ENCODE measurements around the gene RPS6KA5.
A peak's percentile ranks its signal among the peaks of the same experiment; 100 is the strongest.
"Not testable (repeated sequence)": the region's sequence is repeated elsewhere in the genome, so short reads cannot be mapped to it uniquely, and the experiment has no call there.

The RPS6KA5 gene

GRCh38 chr14:91095178-91095577, 34.7 kb upstream of the RPS6KA5 start:
- ChIA-PET POLR2A (no interaction called here), CTCF (interaction anchor here (1.5 kb wide), 1 partner anchor 12 kb away, joined by 3 read pairs; no protein-coding TSS in a partner anchor)
- 100% methylated on average over 7 of the region's 8 CpGs for WGBS (ENCODE audit: insufficient coverage)
- H3K9me3 ChIP-seq (ENCODE audit: control extremely low read depth in 1 of 5, control insufficient read depth in 4 of 5, insufficient read depth in 2 of 5, low read depth in 1 of 5, low read length in 4 of 5): no peaks in the 10 kb centered on the region
- DNase-seq: no peak
- no peaks in the 10 kb centered on the region for H3K4me1 ChIP-seq (ENCODE audit: control extremely low read depth in 1 of 4, control insufficient read depth in 4 of 4, insufficient read depth in 4 of 4, low read length in 3 of 4)
- no peak overlapping the region for H3K4me3 ChIP-seq (ENCODE audit: control insufficient read depth in 1 of 7, extremely low read depth in 1 of 7, insufficient read depth in 4 of 7, low read depth in 2 of 7, low read length in 6 of 7)
- no peaks in the 10 kb centered on the region for H3K27me3 ChIP-seq (replicated peaks in 2 of 5; ENCODE audit: control insufficient read depth in 4 of 5, insufficient read depth in 5 of 5, low read length in 4 of 5)
- no peaks in the 10 kb centered on the region for H3K36me3 ChIP-seq (ENCODE audit: control insufficient read depth in 4 of 4, insufficient read depth in 4 of 4, low read length in 3 of 4)
- no peak overlapping the region for H3K27ac ChIP-seq (ENCODE audit: insufficient read depth in 1 of 2, low read depth in 1 of 2, low read length in 2 of 2, poor library complexity in 1 of 2, severe bottlenecking in 2 of 2)

DNA sequence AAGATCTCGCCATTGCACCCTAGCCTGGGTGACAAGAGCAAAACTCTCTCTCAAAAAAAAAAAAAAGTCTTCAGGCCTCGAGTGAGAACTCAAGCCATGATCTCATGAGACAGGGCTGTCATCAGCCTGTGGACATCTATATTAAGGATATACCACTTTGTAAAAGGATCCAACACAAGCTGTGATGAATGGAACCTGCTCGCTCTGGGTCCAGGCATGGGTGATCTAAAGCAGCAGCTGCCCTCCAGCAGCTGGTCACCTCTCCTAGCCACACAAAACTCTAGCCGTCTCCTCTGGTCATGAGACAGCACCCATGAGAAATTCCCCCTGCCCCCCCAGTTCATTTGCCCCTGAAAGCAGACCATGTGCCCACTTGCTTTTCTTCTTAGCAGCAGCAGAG, 34.3 kb upstream of the RPS6KA5 start:
- Histone ChIP-seq H3K4me3 (ENCODE audit: control insufficient read depth in 1 of 7, extremely low read depth in 1 of 7, insufficient read depth in 4 of 7, low read depth in 2 of 7, low read length in 6 of 7) (no peak overlapping the region), H3K36me3 (ENCODE audit: control insufficient read depth in 4 of 4, insufficient read depth in 4 of 4, low read length in 3 of 4) (no peaks in the 10 kb centered on the region), H3K4me1 (ENCODE audit: control extremely low read depth in 1 of 4, control insufficient read depth in 4 of 4, insufficient read depth in 4 of 4, low read length in 3 of 4) (no peaks in the 10 kb centered on the region), H3K27ac (ENCODE audit: insufficient read depth in 1 of 2, low read depth in 1 of 2, low read length in 2 of 2, poor library complexity in 1 of 2, severe bottlenecking in 2 of 2) (no peak overlapping the region), H3K27me3 (replicated peaks in 2 of 5; ENCODE audit: control insufficient read depth in 4 of 5, insufficient read depth in 5 of 5, low read length in 4 of 5) (no peaks in the 10 kb centered on the region), H3K9me3 (ENCODE audit: control extremely low read depth in 1 of 5, control insufficient read depth in 4 of 5, insufficient read depth in 2 of 5, low read depth in 1 of 5, low read length in 4 of 5) (no peaks in the 10 kb centered on the region)
- POLR2A ChIA-PET: interaction anchor here (0.7 kb wide), 1 partner anchor 13 kb away, joined by 3 read pairs; no protein-coding TSS in a partner anchor
- WGBS (ENCODE audit: insufficient coverage): 93% methylated on average over 2 of the region's 4 CpGs
- CTCF ChIA-PET: interaction anchor here (0.9 to 1.5 kb wide), 2 partner anchors 13 to 79 kb away, joined by 3 read pairs; no protein-coding TSS in a partner anchor
- no peak for DNase-seq

- not testable (repeated sequence) for H3K4me1 ChIP-seq (ENCODE audit: control extremely low read depth in 1 of 4, control insufficient read depth in 4 of 4, insufficient read depth in 4 of 4, low read length in 3 of 4); H3K4me3 ChIP-seq (ENCODE audit: control insufficient read depth in 1 of 7, extremely low read depth in 1 of 7, insufficient read depth in 4 of 7, low read depth in 2 of 7, low read length in 6 of 7); H3K27me3 ChIP-seq (replicated peaks in 2 of 5; ENCODE audit: control insufficient read depth in 4 of 5, insufficient read depth in 5 of 5, low read length in 4 of 5); DNase-seq; H3K36me3 ChIP-seq (ENCODE audit: control insufficient read depth in 4 of 4, insufficient read depth in 4 of 4, low read length in 3 of 4); H3K27ac ChIP-seq (ENCODE audit: insufficient read depth in 1 of 2, low read depth in 1 of 2, low read length in 2 of 2, poor library complexity in 1 of 2, severe bottlenecking in 2 of 2); H3K9me3 ChIP-seq (ENCODE audit: control extremely low read depth in 1 of 5, control insufficient read depth in 4 of 5, insufficient read depth in 2 of 5, low read depth in 1 of 5, low read length in 4 of 5)
- CTCF ChIA-PET: interaction anchor here (0.9 kb wide), 1 partner anchor 79 kb away, joined by 3 read pairs; no protein-coding TSS in a partner anchor
- POLR2A ChIA-PET: interaction anchor here (0.7 kb wide), 1 partner anchor 12 kb away, joined by 3 read pairs; no protein-coding TSS in a partner anchor
- WGBS (ENCODE audit: insufficient coverage): 100% methylated on average over 5 of the region's 14 CpGs
Measured at GRCh38 chr14:91093743-91094472, 33.5 kb upstream of the RPS6KA5 start.

DNA sequence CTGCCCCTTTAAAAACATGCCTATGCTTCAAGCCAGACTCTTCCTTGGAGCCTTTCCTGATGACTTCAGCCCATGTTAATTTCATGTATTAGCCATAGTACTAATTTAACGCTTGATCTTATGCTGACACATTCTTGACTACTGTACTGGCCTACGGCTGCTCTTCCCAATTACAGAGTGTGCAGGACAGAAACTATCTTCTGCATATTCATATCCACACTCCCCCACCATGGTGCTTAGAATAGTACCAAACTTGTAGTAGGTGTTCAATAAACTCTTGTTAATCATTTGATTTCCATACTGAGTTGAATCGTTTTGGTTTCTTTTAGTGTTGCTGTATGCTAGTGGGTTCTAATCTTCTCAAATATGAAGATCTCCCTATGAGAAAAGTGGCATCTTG, 31.6 kb upstream of the RPS6KA5 start:
- CTCF ChIA-PET: no interaction called here
- WGBS (ENCODE audit: insufficient coverage): 100% methylated on average over 1 of the region's 3 CpGs

DNA sequence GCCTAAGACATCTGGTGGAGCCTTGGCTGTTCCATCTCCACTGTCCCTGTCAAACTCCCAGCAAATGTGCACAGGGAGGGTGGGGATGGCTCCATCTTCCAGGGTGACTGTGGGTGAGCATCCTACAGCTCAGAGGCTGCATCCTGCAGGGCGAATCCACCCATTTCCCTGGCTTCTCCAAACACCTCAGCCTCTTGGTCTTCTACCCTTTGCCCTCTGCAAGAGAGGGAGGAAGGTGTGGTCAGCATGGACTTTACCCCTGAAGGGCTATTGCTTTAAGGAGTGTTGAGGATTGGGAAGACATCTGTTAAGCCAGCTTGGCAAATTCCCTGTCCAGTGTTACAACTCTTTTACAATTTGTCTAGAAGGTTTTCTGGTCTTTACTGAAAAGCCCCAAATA, 30.3 kb upstream of the RPS6KA5 start:
- H3K36me3 ChIP-seq (ENCODE audit: control insufficient read depth in 4 of 4, insufficient read depth in 4 of 4, low read length in 3 of 4): no peaks in the 10 kb centered on the region
- ChIA-PET CTCF (interaction anchor here (0.9 to 1.5 kb wide), 2 partner anchors 37 to 188 kb away, joined by 3 read pairs; no protein-coding TSS in a partner anchor), POLR2A (no interaction called here)
- DNase-seq: no peak
- 100% methylated on average over 1 of the region's 1 CpG for WGBS (ENCODE audit: insufficient coverage)
- H3K4me1 ChIP-seq (ENCODE audit: control extremely low read depth in 1 of 4, control insufficient read depth in 4 of 4, insufficient read depth in 4 of 4, low read length in 3 of 4): no peaks in the 10 kb centered on the region
- no peak overlapping the region for H3K4me3 ChIP-seq (ENCODE audit: control insufficient read depth in 1 of 7, extremely low read depth in 1 of 7, insufficient read depth in 4 of 7, low read depth in 2 of 7, low read length in 6 of 7)
- no peak overlapping the region for H3K27ac ChIP-seq (ENCODE audit: insufficient read depth in 1 of 2, low read depth in 1 of 2, low read length in 2 of 2, poor library complexity in 1 of 2, severe bottlenecking in 2 of 2)
- no peaks in the 10 kb centered on the region for H3K27me3 ChIP-seq (replicated peaks in 2 of 5; ENCODE audit: control insufficient read depth in 4 of 5, insufficient read depth in 5 of 5, low read length in 4 of 5)
- no peaks in the 10 kb centered on the region for H3K9me3 ChIP-seq (ENCODE audit: control extremely low read depth in 1 of 5, control insufficient read depth in 4 of 5, insufficient read depth in 2 of 5, low read depth in 1 of 5, low read length in 4 of 5)

More for the DNA sequence above, 31.6 kb upstream of the RPS6KA5 start:
- DNase-seq: no peak
- Histone ChIP-seq H3K4me3 (ENCODE audit: control insufficient read depth in 1 of 7, extremely low read depth in 1 of 7, insufficient read depth in 4 of 7, low read depth in 2 of 7, low read length in 6 of 7) (no peak overlapping the region), H3K4me1 (ENCODE audit: control extremely low read depth in 1 of 4, control insufficient read depth in 4 of 4, insufficient read depth in 4 of 4, low read length in 3 of 4) (no peaks in the 10 kb centered on the region), H3K27ac (ENCODE audit: insufficient read depth in 1 of 2, low read depth in 1 of 2, low read length in 2 of 2, poor library complexity in 1 of 2, severe bottlenecking in 2 of 2) (no peak overlapping the region), H3K9me3 (ENCODE audit: control extremely low read depth in 1 of 5, control insufficient read depth in 4 of 5, insufficient read depth in 2 of 5, low read depth in 1 of 5, low read length in 4 of 5) (no peaks in the 10 kb centered on the region), H3K36me3 (ENCODE audit: control insufficient read depth in 4 of 4, insufficient read depth in 4 of 4, low read length in 3 of 4) (no peaks in the 10 kb centered on the region), H3K27me3 (replicated peaks in 2 of 5; ENCODE audit: control insufficient read depth in 4 of 5, insufficient read depth in 5 of 5, low read length in 4 of 5) (no peaks in the 10 kb centered on the region)
- POLR2A ChIA-PET: no interaction called here

DNA sequence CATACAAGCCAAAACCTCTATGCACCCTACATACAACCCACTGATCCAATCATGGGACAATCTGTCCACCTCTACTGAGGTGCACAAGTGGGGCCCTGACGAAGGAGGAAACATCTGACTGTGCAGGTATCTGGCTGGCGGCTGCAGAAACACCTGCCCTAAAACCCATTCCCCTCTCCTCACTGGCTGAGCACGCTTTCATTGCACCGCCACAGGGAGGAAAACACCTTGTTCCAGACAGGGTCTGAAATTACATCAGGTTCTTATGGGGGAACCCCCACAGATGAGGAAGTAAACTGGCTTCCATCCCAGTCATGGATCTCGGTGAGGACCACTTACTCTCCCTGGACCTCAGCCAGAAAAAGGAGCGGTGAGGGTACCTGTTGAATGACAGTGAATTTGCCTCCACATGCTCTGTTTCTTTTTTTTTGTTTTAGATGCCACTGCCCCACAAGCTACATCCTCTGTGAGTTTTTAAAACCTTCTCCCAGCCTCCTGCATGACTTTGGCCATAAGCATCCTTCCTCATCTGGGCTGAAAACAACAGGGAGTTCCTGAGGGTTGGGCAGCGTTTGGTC, 29.6 kb upstream of the RPS6KA5 start:
- peak in 1 of 3 donors; percentile 13 for DNase-seq
- CTCF ChIA-PET: interaction anchor here (1.5 kb wide), 1 partner anchor 38 kb away, joined by 3 read pairs; no protein-coding TSS in a partner anchor
- no peak overlapping the region for H3K4me3 ChIP-seq (ENCODE audit: control insufficient read depth in 1 of 7, extremely low read depth in 1 of 7, insufficient read depth in 4 of 7, low read depth in 2 of 7, low read length in 6 of 7)
- WGBS (ENCODE audit: insufficient coverage): 94% methylated on average over 7 of the region's 7 CpGs
- H3K27me3 ChIP-seq (replicated peaks in 2 of 5; ENCODE audit: control insufficient read depth in 4 of 5, insufficient read depth in 5 of 5, low read length in 4 of 5): no peaks in the 10 kb centered on the region
- no peaks in the 10 kb centered on the region for H3K9me3 ChIP-seq (ENCODE audit: control extremely low read depth in 1 of 5, control insufficient read depth in 4 of 5, insufficient read depth in 2 of 5, low read depth in 1 of 5, low read length in 4 of 5)
- no peaks in the 10 kb centered on the region for H3K36me3 ChIP-seq (ENCODE audit: control insufficient read depth in 4 of 4, insufficient read depth in 4 of 4, low read length in 3 of 4)
- H3K27ac ChIP-seq (ENCODE audit: insufficient read depth in 1 of 2, low read depth in 1 of 2, low read length in 2 of 2, poor library complexity in 1 of 2, severe bottlenecking in 2 of 2): no peak overlapping the region
- H3K4me1 ChIP-seq (ENCODE audit: control extremely low read depth in 1 of 4, control insufficient read depth in 4 of 4, insufficient read depth in 4 of 4, low read length in 3 of 4): no peaks in the 10 kb centered on the region
- POLR2A ChIA-PET: no interaction called here

- CTCF ChIA-PET: interaction anchor here (0.9 to 1.9 kb wide), 3 partner anchors 9 to 18 kb away, joined by 3 to 4 read pairs (median 3); no protein-coding TSS in a partner anchor
- no peak overlapping the region for H3K4me3 ChIP-seq (ENCODE audit: control insufficient read depth in 1 of 7, extremely low read depth in 1 of 7, insufficient read depth in 4 of 7, low read depth in 2 of 7, low read length in 6 of 7)
- peaks cover 0 to under 1% (median 0%) of the 10 kb centered on the region in 4 experiments for H3K36me3 ChIP-seq (ENCODE audit: control insufficient read depth in 4 of 4, insufficient read depth in 4 of 4, low read length in 3 of 4)
- no peaks in the 10 kb centered on the region for H3K4me1 ChIP-seq (ENCODE audit: control extremely low read depth in 1 of 4, control insufficient read depth in 4 of 4, insufficient read depth in 4 of 4, low read length in 3 of 4)
- 100% methylated on average over 5 of the region's 5 CpGs for WGBS (ENCODE audit: insufficient coverage)
- H3K9me3 ChIP-seq (ENCODE audit: control extremely low read depth in 1 of 5, control insufficient read depth in 4 of 5, insufficient read depth in 2 of 5, low read depth in 1 of 5, low read length in 4 of 5): no peaks in the 10 kb centered on the region
- H3K27me3 ChIP-seq (replicated peaks in 2 of 5; ENCODE audit: control insufficient read depth in 4 of 5, insufficient read depth in 5 of 5, low read length in 4 of 5): no peaks in the 10 kb centered on the region
- DNase-seq: no peak
- POLR2A ChIA-PET: no interaction called here
- H3K27ac ChIP-seq (ENCODE audit: insufficient read depth in 1 of 2, low read depth in 1 of 2, low read length in 2 of 2, poor library complexity in 1 of 2, severe bottlenecking in 2 of 2): no peak overlapping the region
Measured at GRCh38 chr14:91088585-91089235, 28.3 kb upstream of the RPS6KA5 start.
